Measurements from ENCODE around the gene ATP2B2.

ATP2B2 gene

GRCh38 chr3:10340476-10340875 is 164.9 kb downstream of the ATP2B2 start:
- TF ChIP-seq, protein P1, sequence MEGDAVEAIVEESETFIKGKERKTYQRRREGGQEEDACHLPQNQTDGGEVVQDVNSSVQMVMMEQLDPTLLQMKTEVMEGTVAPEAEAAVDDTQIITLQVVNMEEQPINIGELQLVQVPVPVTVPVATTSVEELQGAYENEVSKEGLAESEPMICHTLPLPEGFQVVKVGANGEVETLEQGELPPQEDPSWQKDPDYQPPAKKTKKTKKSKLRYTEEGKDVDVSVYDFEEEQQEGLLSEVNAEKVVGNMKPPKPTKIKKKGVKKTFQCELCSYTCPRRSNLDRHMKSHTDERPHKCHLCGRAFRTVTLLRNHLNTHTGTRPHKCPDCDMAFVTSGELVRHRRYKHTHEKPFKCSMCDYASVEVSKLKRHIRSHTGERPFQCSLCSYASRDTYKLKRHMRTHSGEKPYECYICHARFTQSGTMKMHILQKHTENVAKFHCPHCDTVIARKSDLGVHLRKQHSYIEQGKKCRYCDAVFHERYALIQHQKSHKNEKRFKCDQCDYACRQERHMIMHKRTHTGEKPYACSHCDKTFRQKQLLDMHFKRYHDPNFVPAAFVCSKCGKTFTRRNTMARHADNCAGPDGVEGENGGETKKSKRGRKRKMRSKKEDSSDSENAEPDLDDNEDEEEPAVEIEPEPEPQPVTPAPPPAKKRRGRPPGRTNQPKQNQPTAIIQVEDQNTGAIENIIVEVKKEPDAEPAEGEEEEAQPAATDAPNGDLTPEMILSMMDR (conservative IDR thresholded peaks at IDR 0.05), result no peak
- H3K27ac ChIP-seq, result no peak overlapping the region

GRCh38 chr3:10340046-10340445 is 165.3 kb downstream of the ATP2B2 start:
- H3K27ac ChIP-seq, result no peak overlapping the region
- TF ChIP-seq, protein P1 (conservative IDR thresholded peaks at IDR 0.05), result no peak

DNA sequence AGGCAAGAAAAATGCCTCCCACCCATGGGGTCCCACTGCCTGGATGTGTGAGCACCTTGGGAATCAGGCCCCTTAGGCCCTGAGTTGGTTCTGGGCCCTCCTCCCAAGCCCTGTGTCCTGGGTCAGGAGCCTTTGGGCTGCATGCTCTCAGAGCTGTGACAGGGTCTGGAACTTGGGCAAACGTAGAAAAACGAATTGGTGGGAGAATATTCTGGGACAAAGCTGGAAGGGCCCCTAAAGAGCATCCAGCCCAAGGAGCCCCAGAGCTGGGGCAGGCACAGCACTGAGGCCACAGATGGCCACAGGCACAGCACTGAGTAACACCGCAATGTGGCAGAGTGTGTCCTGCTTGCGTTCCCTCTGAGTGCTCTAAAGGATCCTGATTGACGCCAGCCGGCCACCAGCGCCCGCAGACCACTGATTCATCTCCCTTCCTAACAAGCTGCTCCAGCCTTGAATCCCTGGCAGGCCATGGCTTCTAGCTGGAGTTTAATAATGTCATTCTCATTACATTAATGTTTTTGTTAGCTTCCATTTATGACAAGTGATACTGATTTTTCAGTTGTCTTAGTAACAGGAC is 165.9 kb downstream of the ATP2B2 start:
- TF ChIP-seq, protein P1 (conservative IDR thresholded peaks at IDR 0.05), result no peak
- H3K27ac ChIP-seq, result no peak overlapping the region

- TF ChIP-seq, protein P1 (conservative IDR thresholded peaks at IDR 0.05), result no peak
Observed at GRCh38 chr3:10338591-10339353, 166.6 kb downstream of the ATP2B2 start.

DNA sequence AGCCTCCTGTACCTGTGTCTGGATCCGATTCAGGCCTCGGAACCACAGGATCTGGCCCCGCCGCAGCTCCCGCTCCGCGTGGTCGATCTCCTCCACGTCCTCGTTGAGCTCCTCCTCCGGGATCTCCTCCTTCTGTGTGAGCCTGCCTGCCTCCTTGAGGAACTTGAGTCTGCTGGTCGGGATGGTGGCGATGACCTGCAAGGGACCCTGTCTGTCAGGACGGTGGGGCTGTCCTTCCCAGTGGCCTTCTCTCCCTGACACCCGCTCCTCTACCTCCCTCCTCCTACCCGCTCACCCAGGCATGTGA is 167.3 kb downstream of the ATP2B2 start:
- TF ChIP-seq, protein P1 (conservative IDR thresholded peaks at IDR 0.05), result no peak
- H3K27ac ChIP-seq, result no peak overlapping the region

More at GRCh38 chr3:10338591-10339353, 166.6 kb downstream of the ATP2B2 start:
- no peak overlapping the region for H3K27ac ChIP-seq

DNA sequence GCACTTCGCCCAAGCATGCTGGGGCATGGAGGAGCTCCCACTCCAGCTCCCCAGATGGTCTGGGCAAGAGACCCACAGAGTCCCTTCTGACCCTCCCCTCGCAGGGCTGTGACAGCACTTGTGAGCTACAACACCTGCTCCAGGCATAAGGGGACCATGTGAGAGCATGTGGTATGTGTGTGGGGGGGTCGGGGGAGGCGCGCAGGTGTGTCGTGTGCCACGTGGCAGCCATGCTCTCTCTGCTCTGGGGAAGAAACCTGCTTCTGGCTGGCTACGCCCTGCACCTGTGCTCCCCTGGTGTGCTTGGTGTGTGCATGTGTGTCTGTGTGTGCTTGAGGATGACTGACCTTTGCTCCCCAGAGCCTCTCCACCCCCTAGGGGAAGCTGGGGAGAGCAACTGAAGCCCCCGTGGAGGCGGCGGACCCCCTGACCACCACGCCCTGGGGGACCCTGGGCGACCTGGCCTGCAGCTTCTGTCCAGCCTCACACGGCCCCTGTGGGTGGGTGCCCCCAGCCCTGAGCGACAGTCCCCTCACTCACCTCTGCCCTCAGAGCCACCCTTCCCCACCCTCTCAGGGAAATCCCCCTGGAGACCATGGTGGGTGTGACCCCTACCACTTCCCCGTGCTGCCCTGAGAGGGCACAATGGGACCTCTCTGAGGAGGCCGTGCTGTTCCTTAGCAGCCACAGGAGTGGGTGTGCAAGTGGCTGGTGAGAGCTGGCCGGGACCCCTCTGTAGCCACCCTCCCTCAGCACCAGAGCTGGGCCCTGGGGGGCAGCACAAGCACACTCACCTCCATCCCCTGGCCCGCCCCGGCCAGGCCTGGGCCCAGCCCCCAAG is 167.8 kb downstream of the ATP2B2 start:
- TF ChIP-seq, protein P1 (conservative IDR thresholded peaks at IDR 0.05), result no peak
- no peak overlapping the region for H3K27ac ChIP-seq

- TF ChIP-seq, protein P1 (conservative IDR thresholded peaks at IDR 0.05), result no peak
- H3K27ac ChIP-seq, result no peak overlapping the region
Observed at GRCh38 chr3:10336761-10337160, 168.6 kb downstream of the ATP2B2 start.
